Stomach (tissue), 9 donors: ENCODE data around the gene ADGRE3. TPM values are rescaled to one million over a fixed set of nuclear protein-coding genes. Genes with fewer than 3 reads are reported as not detected.

Experiments
- DNase-seq, 2 donors: peaks; one replicate each; pipeline versions ENCODE4 v3.0.0 to v3.0.0-alpha.2; 2013 to 2019
- H3K27ac ChIP-seq, 5 donors: fragments of 200-600 bp in 4 of 5; sonication (generic) in 4 of 5; one replicate each; pipeline ENCODE4 v1.5.1; 2013 to 2019; ENCODE audit warnings: mild to moderate bottlenecking in 1 of 5, moderate library complexity in 1 of 5
- H3K27me3 ChIP-seq, 3 donors: fragments of 200-600 bp; sonication (generic); one replicate each; pipeline ENCODE4 v1.5.1; 2017 to 2019; ENCODE audit warnings: mixed run types in 1 of 3
- H3K36me3 ChIP-seq, 4 donors: fragments of 200-600 bp; sonication (generic); 1 replicate in 3 of 4; 2 replicates in 1 of 4; pipeline ENCODE4 v1.5.1; 2016 to 2019
- H3K4me1 ChIP-seq, 4 donors: fragments of 200-600 bp; sonication (generic); one replicate each; pipeline ENCODE4 v1.5.1; 2016 to 2019
- H3K4me3 ChIP-seq, 4 donors: fragments of 200-600 bp; sonication (generic) in 3 of 4; one replicate each; pipeline ENCODE4 v1.5.1; 2016 to 2019; ENCODE audit warnings: mild to moderate bottlenecking in 1 of 4
- H3K9me3 ChIP-seq, 4 donors: fragments of 200-600 bp; sonication (generic); one replicate each; pipeline ENCODE4 v1.5.1; 2016 to 2019
- CTCF ChIP-seq, 7 experiments: fragments of 450-650 bp in 4 of 7; fragments of 200-600 bp in 3 of 7; sonication (generic) in 3 of 7; IDR thresholded peaks; one replicate each; pipeline ENCODE4 v1.5.1; 2016 to 2019; ENCODE audit warnings: antibody characterized with exemption in 7 of 7, control low read depth in 2 of 7, mild to moderate bottlenecking in 1 of 7
- EP300 ChIP-seq: sonication (generic); formaldehyde crosslinking; IDR thresholded peaks from one replicate; pipeline ENCODE4 v1.6.1; 2017; ENCODE audit warnings: antibody characterized with exemption
- POLR2A ChIP-seq, 4 donors: fragments of 450-650 bp; IDR thresholded peaks; one replicate each; pipeline ENCODE4 v1.6.1; 2016; ENCODE audit warnings: antibody characterized with exemption in 4 of 4, control low read depth in 2 of 4, mild to moderate bottlenecking in 1 of 4, moderate library complexity in 1 of 4
- POLR2AphosphoS5 ChIP-seq, 3 donors: sonication (generic); formaldehyde crosslinking; IDR thresholded peaks; one replicate each; pipeline ENCODE4 v1.6.1; 2016; ENCODE audit warnings: antibody characterized with exemption in 3 of 3
- WGBS, 5 donors: extraction: QIAGEN DNeasy Blood & Tissue Kit in 3 of 5; methylation state at CpG; one replicate each; pipeline versions ENCODE4 v1.1.5 to v1.1.7; 2013 to 2018; 5-methylcytosine and 5-hydroxymethylcytosine counted together
- intact Hi-C: fragments of 100-400 bp; cut with DNase I; formaldehyde crosslinking; loops from one replicate; pipeline ENCODE4 v1.15.1; 2023; ENCODE audit warnings: low total_unique reads
- polyA plus RNA-seq, 3 donors: library from polyadenylated mRNA; stranded (reverse); fragments of 200-250 nt; gene quantifications; one replicate each; pipeline ENCODE4 v1.2.3, GENCODE V29; 2013
- total RNA-seq, 5 donors: library from RNA; depleted of rRNA; stranded (reverse); fragments of >200 nt; gene quantifications; one replicate each; pipeline versions ENCODE4 v1.1.0 to v1.2.3, GENCODE V29; 2014 to 2016
- donor health status: healthy with polysubstance abuse.
- donor health status: Bipolar disorder and iron deficiency.
- donor health status: healthy.

ADGRE3 gene
- total and polyA plus RNA-seq, 8 donors: 0.55 TPM; not detected in 7

- intact Hi-C loops: loop anchor here (5.0 kb wide), 1 partner anchor 311 kb away; the partner anchor contains the start of gene OR7A17
Measured at GRCh38 chr19:14576363-14576762, 98.3 kb downstream of the ADGRE3 start.

GRCh38 chr19:14575428-14575980 lies 99.1 kb downstream of the ADGRE3 start:
- TF ChIP-seq CTCF (IDR thresholded peaks at IDR 0.05) (no peak), POLR2AphosphoS5 (IDR thresholded peaks at IDR 0.05) (no peak), POLR2A (IDR thresholded peaks at IDR 0.05) (no peak), EP300 (no peak)
- Histone ChIP-seq H3K36me3 (no peaks in the 10 kb centered on the region), H3K27ac (no peak overlapping the region), H3K4me1 (peaks cover 12 to 26% (median 19%) of the 10 kb centered on the region in 4 donors), H3K4me3 (no peak overlapping the region), H3K9me3 (no peaks in the 10 kb centered on the region), H3K27me3 (no peaks in the 10 kb centered on the region)
- 72 to 84% (median 76%) methylated on average over 6 of the region's 6 CpGs for WGBS, 5 donors
- intact Hi-C loops: loop anchor here (5.0 kb wide), 1 partner anchor 312 kb away; the partner anchor contains the start of gene OR7A17
- no peak for DNase-seq

More at GRCh38 chr19:14576363-14576762, 98.3 kb downstream of the ADGRE3 start:
- Histone ChIP-seq H3K27me3 (no peaks in the 10 kb centered on the region), H3K4me1 (peaks cover 5 to 17% (median 10%) of the 10 kb centered on the region in 4 donors), H3K4me3 (no peak overlapping the region), H3K27ac (no peak overlapping the region), H3K9me3 (no peaks in the 10 kb centered on the region), H3K36me3 (no peaks in the 10 kb centered on the region)
- WGBS, 5 donors: 74 to 77% (median 77%) methylated on average over 8 of the region's 8 CpGs
- TF ChIP-seq POLR2A (IDR thresholded peaks at IDR 0.05) (no peak), CTCF (IDR thresholded peaks at IDR 0.05) (no peak), EP300 (no peak), POLR2AphosphoS5 (IDR thresholded peaks at IDR 0.05) (no peak)
- no peak for DNase-seq

GRCh38 chr19:14571695-14572490 lies 102.8 kb downstream of the ADGRE3 start, which contains the start of gene NDUFB7:
TSS of gene NDUFB7 (minus strand) at chr19:14572066. CDS start at chr19:14572000, 66 bp downstream.
- TF ChIP-seq POLR2A (IDR thresholded peaks at IDR 0.05) (no peak), POLR2AphosphoS5 (IDR thresholded peaks at IDR 0.05) (peak; percentile 66 to 96 (median 88)), CTCF (IDR thresholded peaks at IDR 0.05) (peak in 5 of 7 experiments; percentile 40 to 85 (median 64))
- no peaks in the 10 kb centered on the region for H3K27me3 ChIP-seq
- H3K36me3 ChIP-seq: peaks cover 4 to 23% (median 15%) of the 10 kb centered on the region in 4 donors
- no peaks in the 10 kb centered on the region for H3K9me3 ChIP-seq
- WGBS, 5 donors: 2 to 7% (median 3%) methylated on average over 15 to 40 of the region's 40 CpGs
- peaks cover 15 to 58% (median 41%) of the 10 kb centered on the region in 4 donors for H3K4me1 ChIP-seq
- peak; percentile 92 to 97 for DNase-seq
- intact Hi-C loops: no loop called here
- peak within 1 kb of the TSS; percentile 83 to 98 (median 93) for H3K4me3 ChIP-seq
- peak within 1 kb of the TSS; percentile 79 to 91 (median 84) for H3K27ac ChIP-seq

- DNase-seq: no peak
- peaks cover 9 to 32% (median 24%) of the 10 kb centered on the region in 4 donors for H3K36me3 ChIP-seq
- WGBS, 5 donors: 33 to 41% (median 35%) methylated on average over 10 to 22 of the region's 22 CpGs
- TF ChIP-seq POLR2AphosphoS5 (IDR thresholded peaks at IDR 0.05): no peak
- TF ChIP-seq EP300: no peak
- TF ChIP-seq CTCF (IDR thresholded peaks at IDR 0.05): no peak
- TF ChIP-seq POLR2A (IDR thresholded peaks at IDR 0.05): no peak
- peak overlapping the region; percentile 83 to 98 (median 93) for H3K4me3 ChIP-seq
- H3K4me1 ChIP-seq: peaks cover 15 to 58% (median 41%) of the 10 kb centered on the region in 4 donors
- H3K27ac ChIP-seq: peak overlapping the region in 4 of 5 donors; percentile 79 to 91 (median 87)
- no peaks in the 10 kb centered on the region for H3K9me3 ChIP-seq
- H3K27me3 ChIP-seq: no peaks in the 10 kb centered on the region
- intact Hi-C loops: no loop called here
Measured at GRCh38 chr19:14570864-14571527, 103.6 kb downstream of the ADGRE3 start.
